ENCODE data around the gene THEMIS.

DNA sequence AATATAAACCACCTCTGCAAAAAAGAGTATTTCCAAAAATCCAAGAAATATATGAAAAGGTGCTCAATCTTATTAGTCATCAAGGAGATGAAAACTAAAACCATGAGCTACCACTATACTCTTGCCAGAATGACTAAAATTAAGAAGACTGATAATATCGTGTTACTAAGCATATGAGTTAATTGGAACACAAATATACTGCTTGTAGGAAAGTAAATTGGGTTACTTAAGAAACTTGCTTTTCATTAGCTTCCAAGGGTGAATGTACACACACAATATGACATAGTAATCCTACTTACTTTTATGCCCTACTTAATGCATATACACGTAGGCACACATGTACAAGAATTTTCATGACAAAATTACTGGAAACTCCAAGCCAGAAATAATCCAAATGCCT, 3.4 kb downstream of the THEMIS start:
- TF ChIP-seq, protein P1, sequence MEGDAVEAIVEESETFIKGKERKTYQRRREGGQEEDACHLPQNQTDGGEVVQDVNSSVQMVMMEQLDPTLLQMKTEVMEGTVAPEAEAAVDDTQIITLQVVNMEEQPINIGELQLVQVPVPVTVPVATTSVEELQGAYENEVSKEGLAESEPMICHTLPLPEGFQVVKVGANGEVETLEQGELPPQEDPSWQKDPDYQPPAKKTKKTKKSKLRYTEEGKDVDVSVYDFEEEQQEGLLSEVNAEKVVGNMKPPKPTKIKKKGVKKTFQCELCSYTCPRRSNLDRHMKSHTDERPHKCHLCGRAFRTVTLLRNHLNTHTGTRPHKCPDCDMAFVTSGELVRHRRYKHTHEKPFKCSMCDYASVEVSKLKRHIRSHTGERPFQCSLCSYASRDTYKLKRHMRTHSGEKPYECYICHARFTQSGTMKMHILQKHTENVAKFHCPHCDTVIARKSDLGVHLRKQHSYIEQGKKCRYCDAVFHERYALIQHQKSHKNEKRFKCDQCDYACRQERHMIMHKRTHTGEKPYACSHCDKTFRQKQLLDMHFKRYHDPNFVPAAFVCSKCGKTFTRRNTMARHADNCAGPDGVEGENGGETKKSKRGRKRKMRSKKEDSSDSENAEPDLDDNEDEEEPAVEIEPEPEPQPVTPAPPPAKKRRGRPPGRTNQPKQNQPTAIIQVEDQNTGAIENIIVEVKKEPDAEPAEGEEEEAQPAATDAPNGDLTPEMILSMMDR (IDR thresholded peaks at IDR 0.05; ENCODE audit: low read depth, low read length, poor library complexity, severe bottlenecking) = no peak
- TF ChIP-seq EZH2phosphoT487 (IDR thresholded peaks at IDR 0.05; ENCODE audit: borderline replicate concordance, low read length) = no peak
